DMS114 treated with DMSO at 0.1 percent for 48 hours (cell line): Measurements from ENCODE around the gene TENM4.

Experiments
- DNase-seq: peaks from one replicate; lab custom pipeline; 2025; ENCODE audit not compliant: unreplicated experiment; lab: John Stamatoyannopoulos, UW

Gene TENM4

GRCh38 chr11:79066456-79067351 lies 374.1 kb downstream of the TENM4 start:
- no peak for DNase-seq

DNA sequence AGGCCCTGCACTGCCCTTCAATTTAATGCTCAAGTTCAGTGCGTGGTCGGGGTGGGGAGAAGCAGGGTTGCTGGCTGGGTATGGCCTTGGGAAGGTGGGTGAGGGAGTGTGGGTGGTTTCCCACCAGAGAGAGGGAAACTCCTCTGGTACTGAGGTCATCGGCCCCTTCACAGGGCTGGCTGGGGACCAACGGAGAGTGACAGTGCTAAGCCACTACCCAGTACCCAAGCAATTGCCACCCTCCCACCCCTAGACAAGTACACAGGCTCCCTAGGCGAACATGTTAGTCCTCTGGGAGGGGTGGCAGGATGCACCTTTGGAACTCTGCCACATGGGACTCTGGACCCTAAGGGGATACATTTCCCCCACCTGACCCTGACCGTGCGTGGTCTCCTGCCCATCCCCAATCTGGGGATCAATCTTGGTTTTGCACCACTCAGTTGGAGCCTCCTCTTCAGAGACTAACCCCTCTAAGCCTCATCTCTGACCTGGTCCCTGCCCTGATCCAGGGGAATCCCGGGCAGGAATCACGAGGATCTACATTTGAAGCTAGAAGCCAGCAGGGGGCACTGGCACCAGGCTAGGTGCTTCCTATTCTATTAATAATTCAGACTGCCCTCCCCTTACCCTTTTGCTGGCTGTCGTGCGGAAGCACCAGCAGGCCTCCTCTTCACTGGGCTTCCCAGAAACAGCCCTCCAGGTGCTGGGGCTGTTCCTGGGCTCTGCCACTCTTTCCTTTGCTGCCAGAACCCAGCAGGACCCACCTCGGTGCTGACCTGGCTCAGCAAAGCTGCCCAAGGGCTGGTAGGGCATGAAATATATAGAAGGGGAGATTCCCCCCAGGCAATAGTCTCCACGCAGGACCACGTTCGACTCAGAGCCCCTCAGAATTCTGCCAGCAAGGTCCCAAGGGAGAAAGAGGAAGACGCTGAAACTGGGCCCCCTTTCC lies 377.7 kb downstream of the TENM4 start:
- no peak for DNase-seq

DNA sequence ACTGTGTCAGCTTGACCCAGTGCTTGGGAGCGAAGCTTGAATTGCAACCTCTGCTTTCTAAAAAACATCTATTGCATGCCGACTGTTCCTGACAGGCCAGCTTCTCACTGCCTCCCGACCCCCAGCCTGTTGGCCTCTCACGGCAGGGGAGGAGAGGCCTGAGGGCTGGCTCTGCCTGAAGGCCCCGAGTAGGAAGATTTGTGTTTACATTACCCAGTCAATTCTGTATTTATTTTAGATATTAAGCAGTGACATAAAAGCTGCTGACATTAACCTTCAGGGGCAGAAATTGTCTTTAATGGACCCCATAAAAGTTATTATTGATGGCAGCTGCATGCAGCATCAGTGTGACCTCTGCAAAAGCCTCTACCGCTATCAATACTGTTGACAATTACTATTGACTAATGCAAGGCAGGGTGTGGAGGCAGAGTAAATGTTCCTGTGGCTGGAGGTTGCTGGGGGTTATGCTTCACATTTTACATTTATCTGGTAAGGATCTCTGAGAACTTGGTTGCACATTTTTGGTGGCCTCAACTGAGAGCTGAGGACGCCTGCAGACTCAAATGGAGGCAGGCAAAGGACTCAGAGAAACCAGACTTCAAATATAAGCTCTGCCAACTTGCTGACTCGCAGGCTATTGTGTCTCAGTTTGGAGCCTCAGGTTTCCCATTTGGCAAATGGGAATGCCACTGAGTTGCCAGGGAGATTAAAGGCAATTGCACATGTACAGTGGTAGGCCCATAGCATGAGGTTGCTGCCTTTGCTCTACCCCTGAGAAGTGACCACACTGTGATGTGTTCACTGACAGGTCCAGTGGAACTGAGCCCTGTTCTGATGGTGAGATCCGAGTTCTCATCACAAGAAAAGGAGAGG lies 380.5 kb downstream of the TENM4 start:
- DNase-seq, result no peak

DNA sequence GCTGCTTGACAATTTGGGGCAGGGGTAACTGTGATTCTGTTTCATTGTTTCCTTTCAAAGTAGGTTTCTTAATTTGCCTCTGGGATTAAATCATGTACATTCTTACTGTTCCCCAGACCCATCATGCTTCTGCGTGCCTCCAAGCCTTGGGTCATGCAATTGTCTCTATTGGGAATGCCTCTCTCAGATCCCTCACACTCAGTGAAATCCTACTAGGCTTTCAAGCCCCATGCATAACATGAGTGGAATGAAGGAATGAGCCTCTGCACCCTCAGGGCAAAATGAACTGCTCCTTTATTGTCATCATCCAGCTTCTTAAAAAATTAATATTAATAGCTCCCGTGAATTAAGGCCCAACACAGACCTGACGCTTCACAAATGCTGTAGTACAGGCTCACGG lies 381.7 kb downstream of the TENM4 start:
- DNase-seq, result no peak

- no peak for DNase-seq
These were observed 384.8 kb downstream of the TENM4 start for GRCh38 chr11:79055856-79056631.

DNA sequence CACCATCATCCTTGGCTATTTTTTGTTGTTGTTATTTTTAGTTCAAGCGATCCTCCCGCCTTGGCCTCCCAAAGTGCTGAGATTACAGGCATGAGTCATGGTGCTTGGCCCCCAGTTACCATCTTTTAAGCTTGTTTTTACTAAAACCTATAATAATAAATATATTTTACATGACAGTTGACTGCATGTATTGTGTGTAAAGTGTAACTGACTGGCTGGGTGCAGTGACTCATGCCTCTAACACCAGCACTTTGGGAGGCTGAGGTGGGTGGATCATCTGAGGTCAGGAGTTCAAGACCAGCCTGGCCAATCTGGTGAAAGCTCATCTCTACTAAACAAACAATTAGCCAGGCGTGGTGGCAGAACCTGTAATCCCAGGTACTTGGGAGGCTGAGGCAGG lies 386.2 kb downstream of the TENM4 start:
- DNase-seq, result no peak

DNA sequence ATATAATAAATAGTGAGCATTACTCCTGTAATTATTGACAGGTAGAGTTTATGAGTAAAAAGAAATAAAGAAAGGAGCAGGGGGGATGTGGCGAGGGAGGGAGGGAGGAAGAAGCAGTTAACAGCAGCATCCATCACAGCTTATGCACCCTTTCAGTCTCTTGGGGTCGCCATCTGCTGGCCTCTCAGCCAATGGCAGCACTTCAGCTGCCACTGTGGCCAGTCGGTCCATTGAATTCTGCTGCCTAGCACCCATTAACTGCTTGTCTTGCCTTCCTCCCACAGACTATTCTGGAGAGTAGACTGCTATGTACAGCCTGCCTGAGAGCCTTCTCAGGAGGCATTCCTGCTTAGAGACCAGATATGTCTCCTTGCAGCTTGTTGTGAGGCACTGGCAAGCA lies 388.3 kb downstream of the TENM4 start:
- DNase-seq, result peak; percentile 1

- no peak for DNase-seq
These were observed 390.0 kb downstream of the TENM4 start for GRCh38 chr11:79050786-79051185.

DNA sequence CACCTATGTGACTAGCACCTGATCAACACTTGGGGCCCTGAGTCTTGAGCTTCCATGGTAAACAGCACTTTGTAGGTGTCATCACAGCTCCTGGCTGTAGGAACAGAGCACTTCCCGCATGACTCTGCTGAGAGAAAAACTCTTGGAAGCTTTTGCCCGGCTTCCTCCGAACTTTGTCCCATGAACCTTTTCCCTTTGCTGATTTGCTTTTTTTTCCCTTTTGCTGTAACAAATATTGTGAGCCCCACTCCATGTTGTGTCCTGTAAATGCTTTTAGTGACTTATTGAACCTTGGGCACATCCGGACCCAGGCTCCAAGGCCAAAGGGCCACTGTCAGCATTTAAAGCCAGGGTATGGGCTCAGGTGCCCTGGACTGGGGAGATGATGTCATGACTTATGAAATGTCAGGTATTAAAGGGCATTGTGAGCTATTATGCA lies 391.1 kb downstream of the TENM4 start:
- no peak for DNase-seq

GRCh38 chr11:79047980-79048379 lies 392.9 kb downstream of the TENM4 start:
- no peak for DNase-seq

DNA sequence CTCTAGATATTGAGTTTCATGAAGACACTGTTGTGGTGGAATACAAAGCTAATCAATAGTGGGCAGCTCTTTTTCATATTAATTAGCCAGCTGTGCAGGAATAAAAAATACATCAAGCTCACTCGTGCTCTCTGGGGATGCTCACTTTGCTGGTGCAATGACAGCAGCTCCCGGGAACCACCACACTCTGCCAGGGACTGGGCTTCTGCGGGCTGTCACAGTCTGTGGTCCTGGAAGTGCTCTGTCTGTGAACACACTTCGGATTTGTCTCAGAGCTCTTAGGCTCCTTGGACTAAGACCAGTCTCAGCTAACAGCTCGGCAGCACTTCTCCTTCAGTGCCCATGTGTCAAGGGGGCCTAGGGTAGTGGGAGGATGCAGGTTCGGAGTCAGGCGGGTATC lies 393.5 kb downstream of the TENM4 start:
- no peak for DNase-seq

- DNase-seq, result no peak
These were observed 394.5 kb downstream of the TENM4 start for GRCh38 chr11:79046366-79046765.

- no peak for DNase-seq
These were observed 395.0 kb downstream of the TENM4 start for GRCh38 chr11:79045800-79046304.

DNA sequence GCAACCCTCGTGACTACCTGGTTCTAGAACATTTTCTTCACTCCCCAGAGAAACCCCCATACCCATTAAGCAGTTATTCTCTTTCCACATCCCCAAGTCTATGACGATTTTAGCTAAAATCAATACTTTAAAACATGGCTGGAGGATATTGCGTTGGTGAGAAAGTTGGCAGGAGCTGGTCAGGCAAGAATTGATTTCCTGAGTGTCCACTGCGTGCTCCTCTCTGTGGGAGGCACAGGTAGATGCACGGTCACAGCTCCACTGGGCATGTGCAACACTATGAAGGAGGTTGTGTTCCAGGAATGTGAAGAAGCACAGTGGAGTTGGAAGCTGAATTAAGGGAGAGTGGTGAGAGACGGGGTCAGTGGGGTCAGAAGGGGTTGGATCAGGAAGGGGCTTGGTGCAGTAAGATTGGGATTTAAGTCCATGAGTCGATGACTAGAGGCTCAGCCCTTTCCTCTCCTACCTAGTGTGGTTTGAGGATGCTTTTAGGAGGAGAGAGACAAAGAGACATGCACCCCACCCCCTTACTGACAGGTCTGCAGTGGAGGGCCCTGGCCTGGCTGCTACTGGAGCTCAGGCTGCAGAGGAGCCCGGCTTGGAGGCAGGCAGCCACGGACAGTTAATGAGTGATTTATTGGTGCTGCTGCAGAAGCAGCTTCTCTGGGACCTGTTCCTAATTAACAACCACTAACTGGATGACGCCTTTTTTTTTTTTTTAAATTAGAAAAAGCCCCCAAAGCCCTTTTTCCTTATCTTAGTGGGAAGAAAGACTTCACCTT lies 395.6 kb downstream of the TENM4 start:
- DNase-seq, result no peak

DNA sequence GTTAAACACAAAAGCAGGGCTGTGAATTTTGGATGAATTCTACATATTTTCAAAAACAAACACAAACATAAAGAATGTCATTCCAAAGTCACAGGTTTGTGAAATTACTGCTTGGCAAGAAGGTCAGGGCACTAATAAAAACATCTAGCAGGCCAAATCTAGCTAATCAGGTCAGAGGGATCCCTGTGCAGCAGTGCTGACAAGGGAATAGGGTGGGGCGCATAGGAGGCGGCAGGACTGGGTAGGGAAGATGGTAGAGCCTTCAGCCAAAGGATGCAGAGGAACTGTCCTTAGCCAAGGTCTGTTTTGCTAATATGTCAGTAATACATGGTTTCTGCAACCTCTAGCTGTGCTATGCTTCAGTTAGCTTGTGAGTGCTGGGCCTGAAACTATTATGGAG lies 396.6 kb downstream of the TENM4 start:
- no peak for DNase-seq

DNA sequence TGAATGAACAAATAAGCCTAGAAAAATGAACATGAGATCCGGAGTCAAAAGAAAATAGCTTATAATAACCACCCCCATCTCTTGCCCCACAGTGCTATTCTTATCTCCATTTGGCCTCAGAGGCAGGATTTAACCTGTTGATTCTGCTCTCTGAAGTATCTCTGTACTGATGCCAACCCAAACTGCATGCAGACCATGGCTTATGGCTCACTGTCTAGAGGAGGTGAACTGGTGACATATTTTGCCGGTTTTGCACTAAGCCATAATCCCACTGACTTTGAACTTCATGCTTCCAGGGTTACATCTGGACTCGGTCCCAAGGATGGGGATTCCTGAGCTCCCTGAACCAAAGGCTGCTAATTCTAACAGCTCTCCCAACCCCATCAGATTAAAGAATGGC lies 397.1 kb downstream of the TENM4 start:
- no peak for DNase-seq

- no peak for DNase-seq
These were observed 398.0 kb downstream of the TENM4 start for GRCh38 chr11:79042824-79043223.

- no peak for DNase-seq
These were observed 400.5 kb downstream of the TENM4 start for GRCh38 chr11:79040348-79040747.

GRCh38 chr11:79039122-79039521 lies 401.7 kb downstream of the TENM4 start:
- DNase-seq, result no peak
